ENCODE measurements around the gene OR10AD1. TPM values are rescaled to one million over a fixed set of nuclear protein-coding genes. Genes with fewer than 3 reads are reported as not detected.

The OR10AD1 gene
- polyA plus RNA-seq, 1 of the 3 experiments (the other 2 are of a cell fraction): not detected

DNA sequence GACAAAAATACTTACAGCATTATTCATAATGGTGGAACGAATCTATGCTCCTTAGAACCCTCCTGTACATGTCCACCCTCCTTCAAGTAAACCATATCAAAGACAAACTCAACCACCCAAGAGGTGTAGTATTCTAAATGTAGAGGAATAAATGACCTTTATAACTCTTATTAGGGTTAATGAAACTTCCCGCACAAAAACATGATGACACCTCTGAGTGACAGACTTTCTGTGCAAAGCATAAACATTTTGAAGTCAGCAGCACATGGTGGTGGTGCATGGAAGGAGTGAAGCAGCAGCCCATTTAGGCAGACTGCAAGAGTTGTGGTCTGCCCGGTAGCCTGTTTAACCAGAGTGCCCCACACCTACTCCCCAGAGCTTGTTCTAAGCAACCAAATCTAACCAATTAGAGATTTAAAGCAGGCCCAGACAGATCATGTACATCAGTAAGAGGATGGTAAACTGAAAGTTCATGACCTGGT is 45.2 kb downstream of the OR10AD1 start:
- Histone ChIP-seq H3K9ac (peak overlapping the region; percentile 44), H3K4me1 (ENCODE audit: control insufficient read depth in 1 of 2, insufficient read depth in 2 of 2, low read depth in 1 of 2, low read length in 1 of 2) (peaks cover 0 to 8% of the 10 kb centered on the region in 2 experiments; a peak in 2 of 4 replicates), H3K9me2 (no peaks in the 10 kb centered on the region), H3F3A (replicated peaks; ENCODE audit: insufficient read depth) (no peaks in the 10 kb centered on the region), H3K4me2 (peak overlapping the region; percentile 75), H2AFZ (ENCODE audit: low read depth) (peak overlapping the region; percentile 97), H3K27me3 (ENCODE audit: insufficient read depth) (no peaks in the 10 kb centered on the region), H3K36me3 (replicated peaks in 1 of 2; ENCODE audit: control insufficient read depth in 1 of 2, insufficient read depth in 2 of 2, low read length in 1 of 2) (peaks cover 0 to 11% of the 10 kb centered on the region in 2 experiments), H3K9me3 (no peaks in the 10 kb centered on the region), H4K20me1 (ENCODE audit: insufficient read depth) (no peaks in the 10 kb centered on the region), H3K4me3 (ENCODE audit: low read depth in 2 of 2, low read length in 1 of 2) (peak overlapping the region; percentile 91 to 97), H3K27ac (ENCODE audit: low read depth in 2 of 2, low read length in 1 of 2) (peak overlapping the region; percentile 59 to 92; a peak in 3 of 4 replicates), H3K79me2 (ENCODE audit: insufficient read depth) (peaks cover 22% of the 10 kb centered on the region)
- POLR2A ChIA-PET: interaction anchor here (1.4 to 1.9 kb wide), 3 partner anchors 25 to 52 kb away, joined by 5 to 11 read pairs (median 8); partner anchors contain the start of genes CCDC184, PFKM and SENP1
- TF ChIP-seq USF1 (IDR thresholded peaks at IDR 0.05; ENCODE audit: borderline replicate concordance, low read depth) (no peak), TCF12 (IDR thresholded peaks at IDR 0.05) (no peak), SMC3 (IDR thresholded peaks at IDR 0.05; ENCODE audit: low read depth, low read length) (no peak), RFX5 (IDR thresholded peaks at IDR 0.05; ENCODE audit: low read length) (no peak), FOXM1 (IDR thresholded peaks at IDR 0.05; ENCODE audit: low read depth) (no peak), ELF1 (IDR thresholded peaks at IDR 0.05) (no peak), CHD2 (IDR thresholded peaks at IDR 0.05; ENCODE audit: low read length, partially characterized antibody) (no peak), YY1 (IDR thresholded peaks at IDR 0.05; ENCODE audit: low read depth) (no peak), TEAD4 (IDR thresholded peaks at IDR 0.05; ENCODE audit: borderline replicate concordance, insufficient read depth) (no peak), FOXJ3 (CRISPR knock-in tag; IDR thresholded peaks at IDR 0.05) (no peak), EP300 (IDR thresholded peaks at IDR 0.05; ENCODE audit: borderline replicate concordance in 1 of 2, low read depth in 1 of 2, low read length in 1 of 2) (no peak), IRF3 (IDR thresholded peaks at IDR 0.05; ENCODE audit: low read depth, low read length) (no peak), TAF1 (IDR thresholded peaks at IDR 0.05; ENCODE audit: borderline replicate concordance, low read depth, low read length) (no peak), POLR2AphosphoS5 (IDR thresholded peaks at IDR 0.05; ENCODE audit: low read depth, low read length) (no peak), PBX3 (IDR thresholded peaks at IDR 0.05) (no peak), RXRA (IDR thresholded peaks at IDR 0.05; ENCODE audit: borderline replicate concordance, low read depth) (no peak), NRF1 (IDR thresholded peaks at IDR 0.05; ENCODE audit: low read depth, low read length) (no peak), GATA2 (CRISPR knock-in tag; IDR thresholded peaks at IDR 0.05) (no peak), CTCF (IDR thresholded peaks at IDR 0.05) (no peak)
- 70% methylated on average over 3 of the region's 3 CpGs for WGBS (ENCODE audit: low lambda C conversion rate)
- CTCF ChIA-PET: interaction anchor here (0.7 to 4.1 kb wide), 14 partner anchors 10 to 460 kb away, joined by 3 to 18 read pairs (median 4); partner anchors contain the start of gene SENP1
- no peak for DNase-seq

Data from SK-N-SH (cell line).